Measurements from ENCODE around the gene TUBA1B. TPM values are rescaled to one million over a fixed set of nuclear protein-coding genes. Genes with fewer than 3 reads are reported as not detected.

TUBA1B gene
- total RNA-seq, 1 experiment from 2014 or later: 2,063 TPM

- no peaks in the 10 kb centered on the region for H3K9me3 Mint-ChIP-seq
- no peak for TF ChIP-seq CTCF (conservative IDR thresholded peaks at IDR 0.05)
- WGBS (ENCODE audit: extremely low coverage, insufficient read length, low lambda C conversion rate): no CpG with 5 or more reads among the region's 3 CpGs
- no peaks in the 10 kb centered on the region for H4K20me1 ChIP-seq (ENCODE audit: control insufficient read depth, insufficient read depth, insufficient read length)
- H2BK15ac ChIP-seq (ENCODE audit: low read depth, low read length): no peak overlapping the region
- H2BK12ac ChIP-seq (ENCODE audit: insufficient read length, low read depth, low read length): no peak overlapping the region
- H3K23me2 ChIP-seq (ENCODE audit: insufficient read length, low read depth, low read length, poor library complexity, severe bottlenecking): peaks cover 6% of the 10 kb centered on the region
- no peak overlapping the region; a peak in 1 of 7 replicates for H3K27ac Mint-ChIP-seq
- H3K56ac ChIP-seq (ENCODE audit: insufficient read length, low read depth, low read length): no peak overlapping the region
- no peak overlapping the region for H2AFZ ChIP-seq (ENCODE audit: low read length)
- no peak overlapping the region for H3K18ac ChIP-seq (ENCODE audit: insufficient read length, low read depth, low read length)
- H3K9me3 ChIP-seq (ENCODE audit: control insufficient read depth, low read depth, low read length): no peaks in the 10 kb centered on the region
- H4K8ac ChIP-seq (replicated peaks; ENCODE audit: insufficient read length, low read depth, low read length): no peak overlapping the region
- H3K23ac ChIP-seq (ENCODE audit: insufficient read length, low read depth, low read length): no peak overlapping the region
- H3K79me1 ChIP-seq (ENCODE audit: insufficient read depth, low read depth, low read length, poor library complexity, severe bottlenecking): peaks cover 6% of the 10 kb centered on the region
- no peaks in the 10 kb centered on the region for H3K27me3 ChIP-seq (ENCODE audit: insufficient read depth, low read length)
- no peak overlapping the region for H2BK20ac ChIP-seq (ENCODE audit: low read depth, low read length, poor library complexity, severe bottlenecking)
- DNase-seq: no peak
- H3K4ac ChIP-seq (ENCODE audit: low read depth, low read length): no peak overlapping the region
- H3K14ac ChIP-seq (ENCODE audit: insufficient read depth, low read length): no peak overlapping the region
- H3K4me2 ChIP-seq (ENCODE audit: insufficient read depth, insufficient read length, low read length): no peak overlapping the region
- no peaks in the 10 kb centered on the region for H3K27me3 Mint-ChIP-seq (ENCODE audit: low read depth)
- H3T11ph ChIP-seq (ENCODE audit: low read length): no peak overlapping the region
- no peak overlapping the region for H2BK120ac ChIP-seq (ENCODE audit: low read depth, low read length, poor library complexity, severe bottlenecking)
- H3K9ac ChIP-seq (ENCODE audit: extremely low read depth, insufficient read length, low read length): no peak overlapping the region
- peaks cover 5% of the 10 kb centered on the region; the same call in 1 of the 2 replicates for H3K4me1 ChIP-seq (ENCODE audit: insufficient read depth, low read length)
- H3K79me2 ChIP-seq (ENCODE audit: insufficient read depth, low read length): peaks cover 1% of the 10 kb centered on the region; the same call in 1 of the 2 replicates
- H3K36me3 Mint-ChIP-seq (ENCODE audit: insufficient read depth in 1 of 3, low read depth in 3 of 3): peaks cover 4 to 54% (median 45%) of the 10 kb centered on the region in 3 experiments
- H3K27ac ChIP-seq (ENCODE audit: insufficient read length, low read depth, low read length): no peak overlapping the region
- H3K4me1 Mint-ChIP-seq: peaks cover 18 to 26% of the 10 kb centered on the region in 2 experiments
- H4K5ac ChIP-seq (ENCODE audit: insufficient read length, low read depth, low read length): no peak overlapping the region
- no peak overlapping the region for H2AK5ac ChIP-seq (ENCODE audit: insufficient read length, low read length)
- H4K91ac ChIP-seq (ENCODE audit: insufficient read length, low read depth, low read length): no peak overlapping the region
- H3K4me3 Mint-ChIP-seq: no peak overlapping the region
- no peak overlapping the region for H2BK5ac ChIP-seq (ENCODE audit: insufficient read length, low read length)
These were observed 26.4 kb downstream of the TUBA1B start for GRCh38 chr12:49104822-49105221.
